GM18873 (cell line): ENCODE measurements around the gene FMO2.
"Not testable (repeated sequence)": the region's sequence is repeated elsewhere in the genome, so short reads cannot be mapped to it uniquely, and the experiment has no call there.

ENCODE experiments used
- ATAC-seq: cut with Tn5 transposase; IDR thresholded peaks from one replicate; pipeline ENCODE4 v1.9.1; 2021; ENCODE audit warnings: mild to moderate bottlenecking, moderate library complexity, moderate number of reproducible peaks; ENCODE audit not compliant: unreplicated experiment, low FRiP score

The FMO2 gene

DNA sequence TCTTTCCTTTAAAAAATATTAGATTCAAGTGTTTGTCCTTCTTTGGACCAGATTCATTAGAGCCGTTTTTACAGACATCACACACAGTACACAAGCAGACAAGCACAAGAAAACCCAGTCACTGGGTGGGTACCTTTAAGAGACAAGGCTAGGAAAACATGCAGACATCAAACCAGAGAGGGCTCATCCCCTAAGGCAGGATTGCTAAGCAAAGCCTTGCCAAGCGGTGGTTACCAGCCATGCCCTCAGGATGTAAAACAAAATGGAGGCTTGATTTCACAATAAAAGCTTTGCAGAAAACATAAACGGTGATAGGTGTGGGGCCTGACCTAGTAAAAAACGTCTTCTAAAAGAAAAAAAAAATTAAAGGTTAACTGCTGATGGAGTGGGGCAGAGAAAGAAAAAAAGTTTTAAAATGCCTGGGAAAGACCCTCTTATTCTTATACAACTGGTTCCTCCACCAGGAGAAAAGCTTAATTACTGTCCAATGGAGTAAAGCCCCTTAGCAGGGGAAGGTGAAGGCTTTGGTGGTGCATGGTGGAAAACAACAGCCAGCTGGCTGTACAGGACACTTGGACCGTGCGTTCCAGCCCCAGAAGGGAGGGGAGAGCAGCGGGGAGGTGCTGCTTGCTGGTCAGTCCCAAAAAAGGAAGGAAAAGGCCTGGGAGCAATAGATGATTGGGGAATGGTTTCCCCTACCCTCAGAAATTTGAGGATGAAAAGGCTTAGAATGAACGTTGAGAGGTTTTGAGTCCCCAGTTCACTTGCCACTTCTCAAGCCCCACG, 32.8 kb downstream of the FMO2 start:
- no peak for ATAC-seq

DNA sequence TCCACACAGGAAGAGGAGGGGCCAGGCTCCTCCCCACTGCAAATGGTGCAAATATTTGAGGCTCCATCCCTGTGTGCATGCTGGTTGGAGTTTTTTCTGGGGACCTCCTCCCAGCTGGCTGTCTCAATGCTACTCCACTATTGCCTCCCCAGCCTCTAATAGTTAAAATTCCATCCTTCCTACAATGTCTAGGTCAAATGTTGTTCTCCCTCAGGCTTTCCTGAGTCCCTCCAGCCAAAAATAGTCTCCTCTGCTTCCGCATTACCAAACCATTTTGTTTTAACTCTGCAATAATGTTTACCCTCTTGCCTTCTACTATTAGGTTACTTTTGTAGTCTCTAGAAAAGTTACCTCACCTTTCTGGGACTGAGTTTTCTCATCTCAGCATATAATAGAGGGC, 33.6 kb downstream of the FMO2 start:
- no peak for ATAC-seq

DNA sequence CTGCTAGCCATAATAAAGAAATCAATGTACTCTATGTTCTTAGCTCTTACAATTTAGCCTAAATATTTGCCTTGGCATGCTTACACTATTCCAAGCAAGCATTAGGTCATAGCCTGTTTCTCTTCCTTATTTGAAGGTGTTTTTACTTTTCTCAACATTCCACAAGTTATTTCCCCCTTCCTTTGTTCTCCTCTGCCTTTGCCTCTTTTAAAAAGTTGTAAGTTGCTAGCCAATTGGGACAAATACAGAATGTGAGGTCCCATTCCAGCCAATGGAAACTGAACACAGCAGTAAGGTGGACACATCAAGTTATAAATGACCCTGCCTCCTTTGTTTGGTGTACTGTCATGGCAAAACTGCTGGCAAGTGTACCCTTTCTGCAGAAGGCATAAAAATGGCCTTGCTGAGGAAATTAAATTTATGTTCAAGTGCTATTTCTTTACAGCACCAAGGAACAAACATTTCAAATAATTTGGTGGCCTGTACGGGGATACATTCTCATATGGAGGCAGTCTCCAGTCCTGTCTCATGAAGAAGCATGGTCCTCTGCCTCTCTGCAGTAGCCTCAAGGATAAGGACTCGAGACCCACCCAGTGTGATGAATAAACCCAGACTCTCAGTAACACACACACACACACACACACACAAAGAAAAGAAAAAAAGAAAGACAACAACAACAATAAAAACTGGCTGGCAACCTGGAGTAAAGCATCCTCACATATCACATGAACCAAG, 34.4 kb downstream of the FMO2 start:
- no peak for ATAC-seq

DNA sequence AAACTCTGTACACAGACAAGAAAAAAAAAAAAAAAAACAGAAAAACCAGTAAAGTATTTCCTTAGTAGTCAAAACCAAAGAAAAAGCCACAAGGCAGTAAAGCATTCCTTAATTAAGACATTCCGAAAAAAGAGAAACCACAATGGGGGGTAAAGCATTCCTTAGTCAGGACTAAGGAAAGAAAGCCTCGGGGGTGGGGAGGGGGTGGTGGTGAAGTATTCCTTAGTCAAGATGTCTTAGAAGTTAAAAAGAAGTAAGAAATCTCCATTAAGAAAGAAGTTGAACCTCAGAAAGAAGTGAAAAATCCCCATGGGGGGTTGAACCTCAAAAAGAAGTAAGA, 35.0 kb downstream of the FMO2 start:
- no peak for ATAC-seq

DNA sequence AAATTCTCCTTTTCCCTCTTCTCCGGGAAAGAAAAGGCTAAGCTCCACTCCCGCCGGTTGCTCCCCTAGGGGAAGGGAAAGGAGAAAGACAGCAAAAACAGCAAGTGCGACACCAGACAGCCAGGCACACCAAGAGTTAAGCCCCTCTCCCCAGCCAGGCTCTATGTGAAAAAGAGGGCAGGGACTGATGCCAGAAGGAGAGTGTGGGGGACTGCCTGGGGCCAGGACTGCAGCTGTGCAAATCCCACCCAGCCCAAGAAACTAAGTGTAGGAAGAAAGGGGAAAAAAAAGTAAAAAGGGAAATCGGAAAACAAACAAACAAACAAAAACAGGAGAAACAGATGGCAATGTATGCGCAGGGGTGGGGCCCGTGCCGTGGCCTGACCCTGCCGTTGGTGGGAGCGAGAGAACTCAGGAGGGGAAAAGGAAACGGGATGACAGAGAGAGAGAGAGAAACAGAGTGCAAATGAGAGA, 35.5 kb downstream of the FMO2 start:
- no peak for ATAC-seq

DNA sequence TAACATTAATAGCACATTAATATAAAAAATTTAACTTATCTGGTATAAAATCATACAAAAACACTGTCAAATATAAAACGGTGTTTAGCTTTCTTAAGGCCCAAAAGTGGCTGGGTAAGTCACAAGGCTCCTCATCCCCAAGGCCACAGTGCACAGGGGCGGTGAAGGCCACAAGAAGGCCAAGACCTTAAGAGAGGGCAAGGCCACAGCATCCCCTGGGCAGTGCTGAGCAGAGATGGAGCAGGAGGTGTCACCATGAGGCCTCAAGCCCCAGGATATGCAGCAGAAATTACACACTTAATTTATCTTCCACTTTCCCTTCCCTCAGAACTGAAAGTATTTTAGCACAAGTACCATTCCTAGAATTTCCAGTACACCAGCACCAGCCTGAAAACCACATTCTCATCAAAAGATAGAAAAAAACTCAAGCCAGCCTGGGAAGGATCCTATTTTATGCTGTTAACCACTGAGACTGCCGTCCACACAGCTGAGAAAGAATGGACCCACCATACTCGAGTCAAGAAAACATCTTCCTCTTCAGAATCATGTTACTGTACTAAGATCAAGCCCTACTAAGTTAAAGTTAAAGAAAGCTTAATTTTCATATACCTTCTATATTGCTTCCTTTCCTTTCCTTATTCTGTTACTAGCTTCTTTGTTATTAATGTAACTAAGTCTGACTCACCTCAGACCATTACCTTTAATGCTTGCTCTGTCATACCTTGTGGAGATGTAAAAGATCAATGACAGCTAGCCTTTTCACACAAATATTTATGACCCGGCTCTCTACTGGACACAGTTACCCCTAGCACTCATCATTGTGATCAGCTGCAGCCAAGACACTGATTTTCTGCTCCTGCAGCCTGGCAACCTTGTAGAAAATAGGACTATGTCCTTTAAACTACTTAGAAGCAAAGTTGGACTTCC, 36.8 kb downstream of the FMO2 start:
- no peak for ATAC-seq

DNA sequence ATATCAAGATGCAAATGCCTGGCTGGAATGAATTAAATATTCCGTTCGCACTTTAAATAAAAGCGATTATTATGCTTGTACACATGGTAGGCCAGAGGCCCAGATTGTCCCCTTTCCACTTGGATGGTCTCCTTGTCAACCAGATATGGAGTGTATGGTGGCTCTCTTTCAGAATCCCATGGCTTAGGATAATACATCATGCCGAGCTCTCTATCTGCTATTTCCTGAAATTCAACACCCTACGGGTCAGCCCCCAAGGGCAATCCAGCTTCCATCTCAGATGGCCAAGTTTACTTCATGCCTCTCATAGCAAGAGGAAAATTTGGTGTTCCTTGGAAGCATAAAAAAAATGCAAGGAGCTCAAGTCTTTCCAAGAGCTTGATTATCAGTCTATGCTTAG, 37.8 kb downstream of the FMO2 start:
- ATAC-seq, result no peak

DNA sequence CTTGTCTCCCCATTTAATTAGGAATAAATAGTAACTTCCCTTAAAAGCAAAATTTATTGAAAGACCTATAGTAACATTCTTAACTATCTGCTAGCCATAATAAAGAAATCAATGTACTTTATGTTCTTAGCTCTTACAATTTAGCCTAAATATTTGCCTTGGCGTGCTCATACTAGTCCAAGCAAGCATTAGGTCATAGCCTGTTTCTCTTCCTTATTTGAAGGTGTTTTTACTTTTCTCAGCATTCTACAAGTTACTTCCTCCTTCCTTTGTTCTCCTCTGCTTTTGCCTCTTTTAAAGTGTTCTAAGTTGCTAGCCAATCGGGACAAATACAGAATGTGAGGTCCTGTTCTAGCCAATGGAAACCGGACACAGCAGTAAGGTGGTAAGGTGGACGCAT, 39.2 kb downstream of the FMO2 start:
- not testable (repeated sequence) for ATAC-seq

DNA sequence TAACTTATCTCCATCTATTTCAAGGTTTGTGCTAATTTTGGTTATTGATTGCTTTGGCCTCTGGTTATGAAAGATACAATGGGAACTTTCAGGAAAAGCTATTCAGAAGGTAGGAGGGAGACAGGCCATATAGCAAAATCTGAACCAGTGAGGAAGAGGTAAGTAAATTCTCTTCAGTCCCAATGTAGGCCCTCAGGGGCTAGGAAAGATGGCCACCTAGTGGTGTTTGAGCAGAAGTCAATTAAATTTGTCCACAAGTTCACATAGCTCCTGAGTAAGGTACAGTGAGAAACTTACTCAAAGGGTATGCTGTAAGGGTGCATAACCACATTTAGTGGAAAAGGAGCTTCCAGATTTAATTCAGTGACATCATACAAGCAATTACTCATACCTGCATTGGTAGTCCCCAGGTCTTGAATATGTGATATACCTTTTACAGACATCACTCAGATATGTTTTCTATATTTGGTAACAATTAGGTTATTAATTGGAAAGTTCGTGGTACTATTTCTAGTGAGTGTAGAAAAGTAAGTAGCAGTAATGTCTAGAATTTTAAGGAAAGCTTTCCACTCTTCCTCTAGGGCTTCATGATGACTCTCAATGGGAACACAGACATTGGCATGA, 41.8 kb downstream of the FMO2 start:
- peak; percentile 74 for ATAC-seq

DNA sequence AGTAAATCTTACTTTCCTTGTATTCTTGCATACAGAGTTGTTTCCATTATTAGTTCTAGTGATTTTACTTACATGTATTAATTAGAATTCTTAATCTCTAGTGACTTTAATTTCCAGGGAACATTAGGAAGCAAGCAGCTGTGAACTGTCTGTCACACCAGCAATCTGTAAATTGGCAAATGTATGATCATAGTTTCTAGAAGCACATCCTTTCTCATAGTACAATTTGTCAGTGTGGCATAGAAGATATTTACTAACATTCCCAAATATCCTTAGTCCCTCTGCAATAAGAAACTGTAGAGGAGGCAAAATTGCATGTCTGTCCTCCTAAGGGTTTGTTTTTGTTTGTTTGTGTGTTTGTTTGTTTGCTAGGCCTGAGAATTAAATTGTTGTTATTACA, 46.2 kb downstream of the FMO2 start:
- no peak for ATAC-seq

DNA sequence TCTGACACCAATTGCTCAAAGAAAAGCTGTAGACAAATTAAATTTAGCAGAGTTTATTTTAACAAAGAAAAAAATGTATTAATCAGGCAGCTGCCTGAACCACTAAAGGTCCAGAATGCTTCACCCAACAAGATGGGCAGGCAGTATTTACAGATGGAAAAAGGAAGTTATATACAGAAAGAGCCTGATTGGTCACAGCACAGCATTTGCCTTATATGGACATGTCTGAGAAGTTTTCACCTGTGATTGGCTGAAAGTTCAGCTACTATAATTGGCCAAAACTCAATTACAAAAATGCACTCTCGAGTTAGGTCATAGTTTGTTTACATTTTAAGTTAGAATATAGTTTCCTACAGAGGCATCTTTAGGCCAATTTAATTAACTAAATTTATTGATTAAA, 48.1 kb downstream of the FMO2 start:
- ATAC-seq, result no peak

DNA sequence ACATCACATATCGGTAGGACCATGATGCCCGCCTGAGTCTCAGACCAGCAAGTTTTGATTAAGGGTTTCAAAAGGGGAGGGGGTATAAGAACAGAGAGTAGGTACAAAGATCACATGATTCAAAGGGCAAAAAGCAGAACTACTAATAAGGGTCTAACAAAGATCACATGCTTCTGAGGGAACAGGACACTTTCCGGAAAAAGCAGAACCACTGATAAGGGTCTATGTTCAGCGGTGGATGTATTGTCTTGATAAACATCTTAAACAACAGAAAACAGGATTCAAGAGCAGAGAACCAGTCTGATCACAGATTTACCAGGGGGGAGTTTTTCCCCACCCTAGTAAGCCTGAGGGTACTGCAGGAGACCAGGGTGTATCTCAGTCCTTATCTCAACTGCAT, 51.1 kb downstream of the FMO2 start:
- not testable (repeated sequence) for ATAC-seq

DNA sequence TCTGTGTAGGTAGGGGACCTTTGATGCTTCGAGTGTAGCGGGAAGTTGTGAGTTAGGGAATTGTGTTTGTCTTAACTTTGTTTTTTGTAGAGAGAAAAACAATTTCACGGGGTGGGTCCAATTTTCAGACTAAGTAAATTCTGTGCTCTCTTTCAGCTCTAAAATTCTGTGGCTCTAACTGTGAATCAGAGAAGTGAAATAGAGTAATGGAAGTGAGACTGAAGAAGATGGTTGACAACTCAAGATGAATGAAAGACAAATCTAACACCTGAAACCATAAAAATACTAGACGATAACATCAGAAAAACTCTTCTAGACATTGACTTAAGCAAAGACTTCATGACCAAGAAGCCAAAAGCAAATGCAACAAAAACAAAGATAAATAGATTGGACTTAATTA, 58.8 kb downstream of the FMO2 start:
- no peak for ATAC-seq

DNA sequence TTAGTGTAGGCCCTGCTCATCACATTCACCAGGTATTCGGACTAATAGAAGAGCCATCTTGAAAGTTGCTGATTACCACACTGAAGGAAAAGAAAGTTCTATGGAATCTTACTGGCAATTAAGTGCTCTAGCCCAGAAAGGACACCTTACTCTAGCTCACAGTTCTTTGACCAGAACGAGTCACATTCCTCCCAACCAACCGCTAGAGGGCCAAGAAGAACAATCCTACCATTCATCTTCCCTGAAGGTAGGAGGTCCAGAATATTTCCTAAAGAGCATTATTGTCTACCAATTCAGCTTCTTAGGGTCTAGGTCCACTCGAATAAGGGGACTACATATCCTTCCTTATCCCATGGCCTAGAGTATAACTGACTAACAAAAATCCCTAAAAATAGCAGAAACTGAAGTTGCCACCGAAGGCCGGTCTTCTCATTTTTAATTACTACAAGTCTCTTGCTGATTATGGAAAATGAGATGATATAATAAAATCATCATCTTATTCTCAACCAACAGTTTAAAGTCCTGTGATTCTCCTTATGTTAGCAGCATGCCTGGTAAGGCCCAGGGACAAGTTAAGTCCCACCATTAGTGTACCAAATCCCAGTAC, 60.5 kb downstream of the FMO2 start:
- no peak for ATAC-seq

DNA sequence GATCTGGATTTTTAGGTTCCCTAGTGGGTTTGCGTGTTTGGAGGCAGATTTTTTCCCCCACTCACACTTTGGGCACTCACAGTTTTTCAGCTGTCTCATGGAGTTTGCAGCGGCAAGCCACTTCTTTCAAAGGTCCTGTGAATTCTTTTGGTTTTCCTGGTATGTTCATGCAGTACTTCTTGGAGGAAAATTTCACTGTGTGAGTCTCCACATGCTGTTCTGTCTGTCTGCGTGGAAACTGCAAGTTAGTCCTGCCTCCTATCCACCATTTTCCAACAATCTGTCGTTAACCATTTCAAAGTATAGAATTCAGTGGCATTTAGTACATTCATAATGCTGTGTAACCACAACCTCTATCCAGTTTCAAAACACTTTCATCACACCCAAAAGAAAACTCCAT, 62.4 kb downstream of the FMO2 start:
- ATAC-seq, result no peak

DNA sequence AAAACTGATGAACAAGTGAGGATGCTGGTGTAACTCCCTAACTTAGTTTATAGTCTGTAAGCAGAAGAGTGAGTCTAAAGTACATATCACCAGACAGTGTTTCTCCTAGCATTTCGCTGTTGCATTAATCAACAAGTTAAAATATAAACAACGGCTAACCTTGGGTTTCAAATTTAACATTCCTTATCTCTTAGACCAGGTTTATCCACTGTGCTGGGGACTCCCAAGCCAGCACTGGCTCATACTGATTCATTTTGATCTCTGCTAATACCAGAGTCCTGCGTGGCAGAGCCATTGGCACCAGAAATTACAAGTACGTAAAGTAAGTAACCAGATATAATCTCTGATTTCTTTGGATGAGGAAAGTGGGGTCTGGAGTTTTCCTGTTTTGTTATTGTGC, 63.2 kb downstream of the FMO2 start, which contains the start of gene FMO1:
TSS of gene FMO1 (plus strand) at position 193 of the 400 bp plus-strand sequence. CDS start 9,594 bp downstream, outside the sequence.
- no peak for ATAC-seq

DNA sequence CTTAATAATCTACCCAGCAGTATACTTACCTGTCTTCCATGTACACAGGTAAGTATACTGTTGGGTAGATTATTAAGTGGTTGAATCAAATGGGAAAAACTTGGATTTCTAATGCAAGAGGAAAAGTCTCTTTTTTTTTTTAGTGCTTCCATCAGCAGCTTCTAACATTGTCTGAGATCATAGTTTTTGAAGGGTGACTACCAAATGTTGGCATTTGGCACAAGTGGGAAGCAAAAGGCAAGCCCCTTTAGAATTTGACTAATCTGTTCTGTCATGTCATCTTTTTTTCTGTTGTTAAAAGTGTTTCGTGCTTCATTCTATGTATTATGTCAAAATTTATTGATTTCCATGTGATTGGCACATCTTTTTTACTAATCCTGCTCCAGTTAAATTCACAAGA, 63.7 kb downstream of the FMO2 start:
- ATAC-seq, result no peak

DNA sequence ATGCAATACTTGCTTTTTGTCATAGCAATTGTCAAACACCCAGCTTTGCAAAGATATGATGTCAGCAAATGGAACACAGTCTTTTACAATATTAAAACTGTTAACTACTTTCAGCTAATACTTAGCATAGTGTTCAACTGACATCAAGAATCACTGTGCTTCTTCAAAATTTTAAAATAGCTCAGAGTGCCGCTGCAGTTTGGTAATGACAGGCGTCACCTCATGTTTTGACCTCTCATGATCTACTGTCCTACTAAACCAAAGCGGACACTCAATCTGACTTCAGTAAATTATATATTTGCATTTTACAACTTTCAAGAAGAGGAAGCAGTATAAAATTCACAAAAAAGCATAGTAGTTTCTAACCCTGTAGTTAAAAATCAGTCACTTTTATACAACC, 65.2 kb downstream of the FMO2 start:
- ATAC-seq, result no peak

DNA sequence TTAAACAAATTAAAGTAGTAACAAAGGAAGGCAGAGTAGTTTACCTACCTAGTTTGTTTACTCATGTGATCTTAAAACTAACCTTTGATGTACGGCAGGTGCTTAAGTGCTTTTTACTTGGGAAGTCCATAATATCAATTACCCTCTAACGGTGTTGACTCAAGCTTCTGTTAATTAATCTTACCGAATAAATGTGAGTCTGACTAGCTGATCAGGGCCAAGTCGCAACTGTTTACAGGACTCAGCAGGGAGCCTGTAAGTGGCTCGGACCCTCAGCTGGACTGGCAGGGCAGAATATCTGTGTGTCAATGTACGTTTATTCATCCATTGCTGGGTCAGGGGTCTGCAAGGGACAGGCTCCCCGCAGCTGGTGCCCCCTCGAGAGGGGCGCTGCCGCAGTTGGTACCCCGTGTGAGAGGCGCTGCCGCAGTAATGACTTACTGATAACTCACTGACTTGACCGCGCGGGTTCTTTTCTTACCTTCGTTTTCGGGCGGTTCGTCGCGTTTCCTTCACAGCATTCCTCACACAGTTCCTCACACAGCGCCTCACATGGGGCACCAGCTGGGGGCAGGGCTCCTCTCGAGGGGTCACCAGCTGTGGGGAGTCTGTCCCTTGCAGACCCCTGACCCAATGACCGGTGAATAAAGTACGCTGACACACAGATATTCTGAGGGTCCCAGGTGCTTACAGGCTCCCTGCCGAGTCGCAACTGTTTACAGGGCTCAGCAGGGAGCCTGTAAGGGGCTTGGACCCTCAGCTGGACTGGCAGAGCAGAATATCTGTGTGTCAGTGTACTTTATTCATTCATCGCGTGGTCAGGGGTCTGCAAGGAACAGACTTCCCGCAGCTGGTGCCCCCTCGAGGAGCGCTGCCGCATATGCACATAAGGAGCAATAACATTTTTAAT, 66.2 kb downstream of the FMO2 start:
- peak; percentile 40 for ATAC-seq
